Measurements from ENCODE around the gene NELFA. TPM values are rescaled to one million over a fixed set of nuclear protein-coding genes. Genes with fewer than 3 reads are reported as not detected.

Gene NELFA
- total and polyA plus RNA-seq, 8 donors: 5.8 to 82.9 (median 20.1) TPM

- no peak overlapping the region for H3K27ac ChIP-seq
- 93 to 95% (median 93%) methylated on average over 16 of the region's 16 CpGs for WGBS, 5 donors
- peaks cover 0 to 5% (median 0%) of the 10 kb centered on the region in 4 donors for H3K4me1 ChIP-seq
- H3K9me3 ChIP-seq: no peaks in the 10 kb centered on the region
- TF ChIP-seq, protein P1, sequence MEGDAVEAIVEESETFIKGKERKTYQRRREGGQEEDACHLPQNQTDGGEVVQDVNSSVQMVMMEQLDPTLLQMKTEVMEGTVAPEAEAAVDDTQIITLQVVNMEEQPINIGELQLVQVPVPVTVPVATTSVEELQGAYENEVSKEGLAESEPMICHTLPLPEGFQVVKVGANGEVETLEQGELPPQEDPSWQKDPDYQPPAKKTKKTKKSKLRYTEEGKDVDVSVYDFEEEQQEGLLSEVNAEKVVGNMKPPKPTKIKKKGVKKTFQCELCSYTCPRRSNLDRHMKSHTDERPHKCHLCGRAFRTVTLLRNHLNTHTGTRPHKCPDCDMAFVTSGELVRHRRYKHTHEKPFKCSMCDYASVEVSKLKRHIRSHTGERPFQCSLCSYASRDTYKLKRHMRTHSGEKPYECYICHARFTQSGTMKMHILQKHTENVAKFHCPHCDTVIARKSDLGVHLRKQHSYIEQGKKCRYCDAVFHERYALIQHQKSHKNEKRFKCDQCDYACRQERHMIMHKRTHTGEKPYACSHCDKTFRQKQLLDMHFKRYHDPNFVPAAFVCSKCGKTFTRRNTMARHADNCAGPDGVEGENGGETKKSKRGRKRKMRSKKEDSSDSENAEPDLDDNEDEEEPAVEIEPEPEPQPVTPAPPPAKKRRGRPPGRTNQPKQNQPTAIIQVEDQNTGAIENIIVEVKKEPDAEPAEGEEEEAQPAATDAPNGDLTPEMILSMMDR (IDR thresholded peaks at IDR 0.05): no peak
- TF ChIP-seq POLR2A (IDR thresholded peaks at IDR 0.05) (no peak), POLR2AphosphoS5 (IDR thresholded peaks at IDR 0.05) (no peak), EP300 (IDR thresholded peaks at IDR 0.05) (no peak)
- H3K4me3 ChIP-seq: no peak overlapping the region
- H3K27me3 ChIP-seq: no peaks in the 10 kb centered on the region
- intact Hi-C loops (cut with DNase I; ENCODE audit: low total_unique reads): no loop called here
- peaks cover 57 to 100% (median 100%) of the 10 kb centered on the region in 4 donors for H3K36me3 ChIP-seq
- DNase-seq: no peak
Observed at GRCh38 chr4:1980561-1981041, 28.2 kb downstream of the NELFA start.

DNA sequence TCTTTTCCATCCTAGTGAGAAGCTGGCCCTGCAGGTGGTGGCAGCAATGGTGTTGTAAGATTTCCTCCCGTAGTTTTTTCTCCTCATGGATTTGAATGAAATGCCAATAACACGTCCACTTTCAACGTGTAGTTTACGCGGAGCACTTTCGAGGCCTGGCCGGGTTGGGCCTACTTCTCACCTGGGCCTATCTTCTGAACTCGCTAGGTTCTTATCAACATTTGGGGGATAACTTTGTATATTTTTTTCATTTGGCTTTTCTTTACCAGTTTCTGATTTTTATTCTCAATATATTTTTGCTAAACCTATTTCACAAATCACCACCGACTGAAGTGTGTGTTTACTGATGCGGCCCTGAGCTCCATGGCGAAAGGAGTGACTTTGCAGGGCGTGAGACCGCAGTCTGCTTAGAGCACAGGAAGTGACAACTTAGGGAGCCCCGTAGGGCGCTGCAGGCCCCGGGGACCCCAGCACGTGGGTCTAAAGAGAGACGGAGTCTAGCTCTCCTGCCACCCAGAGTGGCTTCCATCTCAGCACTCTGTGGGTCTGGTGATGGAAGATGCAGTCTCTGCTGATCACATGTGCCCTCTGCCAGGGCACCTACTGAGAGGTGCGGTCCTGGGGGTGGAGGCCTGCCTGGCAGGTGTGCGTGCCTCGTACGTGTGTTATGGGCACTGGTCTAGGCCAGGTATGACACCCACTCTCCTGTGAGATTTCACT, 29.1 kb downstream of the NELFA start:
- H3K27me3 ChIP-seq: no peaks in the 10 kb centered on the region
- DNase-seq: no peak
- TF ChIP-seq POLR2A (IDR thresholded peaks at IDR 0.05): no peak
- TF ChIP-seq, protein P1 (IDR thresholded peaks at IDR 0.05): no peak
- TF ChIP-seq POLR2AphosphoS5 (IDR thresholded peaks at IDR 0.05): no peak
- TF ChIP-seq EP300 (IDR thresholded peaks at IDR 0.05): no peak
- intact Hi-C loops (cut with DNase I; ENCODE audit: low total_unique reads): no loop called here
- peaks cover 0 to 5% (median 0%) of the 10 kb centered on the region in 4 donors for H3K4me1 ChIP-seq
- 86 to 90% (median 88%) methylated on average over 21 to 22 of the region's 22 CpGs for WGBS, 5 donors
- H3K36me3 ChIP-seq: peaks cover 49 to 100% (median 100%) of the 10 kb centered on the region in 4 donors
- H3K4me3 ChIP-seq: no peak overlapping the region
- H3K9me3 ChIP-seq: no peaks in the 10 kb centered on the region
- no peak overlapping the region for H3K27ac ChIP-seq

DNA sequence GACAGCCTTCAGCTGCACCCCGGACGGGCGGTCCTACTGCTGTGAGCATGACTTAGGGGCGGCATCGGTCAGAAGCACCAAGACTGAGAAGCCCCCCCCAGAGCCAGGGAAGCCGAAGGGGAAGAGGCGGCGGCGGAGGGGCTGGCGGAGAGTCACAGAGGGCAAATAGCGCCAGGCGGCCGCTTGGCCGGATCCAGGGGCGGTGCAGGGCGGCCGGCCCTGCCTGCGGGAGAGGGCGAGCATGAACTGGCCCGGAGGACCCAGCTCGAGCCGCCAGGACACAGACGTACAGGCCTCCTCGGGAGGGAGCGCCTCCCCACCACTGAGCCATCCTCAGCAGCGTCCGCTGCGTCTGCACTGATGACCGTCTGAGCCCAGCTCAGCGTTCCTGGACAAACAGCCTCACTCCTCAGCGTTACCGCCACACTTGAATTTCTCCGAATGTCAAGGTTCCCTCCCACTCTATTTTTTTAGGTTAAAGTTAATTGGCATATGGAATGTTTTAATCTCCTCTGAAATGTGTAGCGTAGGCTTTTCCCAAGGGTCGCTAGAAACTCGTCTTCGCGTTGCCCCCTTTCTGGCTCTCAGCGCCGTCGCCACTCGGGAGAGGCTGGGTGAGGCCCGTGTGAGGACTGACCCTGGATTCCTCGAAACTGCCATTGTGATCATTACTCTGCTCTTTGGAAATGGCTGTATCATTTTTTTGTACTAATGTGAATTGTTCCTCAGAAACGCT, 29.9 kb downstream of the NELFA start:
- intact Hi-C loops (cut with DNase I; ENCODE audit: low total_unique reads): no loop called here
- DNase-seq: no peak
- H3K4me3 ChIP-seq: no peak overlapping the region
- H3K27ac ChIP-seq: no peak overlapping the region
- 89 to 94% (median 94%) methylated on average over 43 to 45 of the region's 45 CpGs for WGBS, 5 donors
- H3K27me3 ChIP-seq: no peaks in the 10 kb centered on the region
- TF ChIP-seq, protein P1 (IDR thresholded peaks at IDR 0.05): no peak
- TF ChIP-seq EP300 (IDR thresholded peaks at IDR 0.05): no peak
- no peak for TF ChIP-seq POLR2AphosphoS5 (IDR thresholded peaks at IDR 0.05)
- H3K9me3 ChIP-seq: no peaks in the 10 kb centered on the region
- peaks cover 42 to 100% (median 100%) of the 10 kb centered on the region in 4 donors for H3K36me3 ChIP-seq
- H3K4me1 ChIP-seq: peaks cover 0 to 5% (median 0%) of the 10 kb centered on the region in 4 donors

DNA sequence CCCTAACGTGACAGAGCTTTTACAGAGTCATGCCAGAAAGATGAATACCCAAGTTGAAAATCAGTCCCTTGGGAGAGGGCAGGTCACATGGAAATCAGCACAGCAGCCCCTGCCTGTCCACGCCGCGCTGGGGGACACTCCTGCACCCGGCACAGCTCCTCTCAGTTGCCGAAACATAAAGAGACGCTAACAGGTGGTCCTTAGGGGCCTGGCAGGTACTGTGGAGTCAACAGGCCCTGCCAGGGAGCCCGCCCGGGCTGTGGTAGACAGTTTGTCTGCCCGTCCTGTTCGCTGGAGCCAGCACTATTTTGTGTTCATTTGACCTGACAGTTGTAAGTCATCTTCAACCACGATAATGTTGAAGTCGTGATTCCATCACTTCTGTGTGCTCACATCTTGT, 30.5 kb downstream of the NELFA start:
- Histone ChIP-seq H3K4me1 (peaks cover 0 to 5% (median 0%) of the 10 kb centered on the region in 4 donors), H3K9me3 (no peaks in the 10 kb centered on the region), H3K27ac (no peak overlapping the region), H3K36me3 (peaks cover 41 to 100% (median 99%) of the 10 kb centered on the region in 4 donors), H3K27me3 (no peaks in the 10 kb centered on the region), H3K4me3 (no peak overlapping the region)
- WGBS, 5 donors: 93 to 95% (median 94%) methylated on average over 8 to 13 of the region's 13 CpGs
- intact Hi-C loops (cut with DNase I; ENCODE audit: low total_unique reads): no loop called here
- TF ChIP-seq, protein P1 (IDR thresholded peaks at IDR 0.05): no peak
- no peak for TF ChIP-seq POLR2A (IDR thresholded peaks at IDR 0.05)
- TF ChIP-seq EP300 (IDR thresholded peaks at IDR 0.05): no peak
- TF ChIP-seq POLR2AphosphoS5 (IDR thresholded peaks at IDR 0.05): no peak
- no peak for DNase-seq
